HepG2 (cell line): ENCODE data around the gene APC2. TPM values are rescaled to one million over a fixed set of nuclear protein-coding genes. Genes with fewer than 3 reads are reported as not detected.

ENCODE experiments used
- ATF1 ChIP-seq: IDR thresholded peaks from 2 replicates; pipeline ENCODE4 v1.6.1; 2016; ENCODE audit warnings: mild to moderate bottlenecking, control low read depth
- BHLHE40 ChIP-seq: IDR thresholded peaks from 2 replicates; pipeline ENCODE4 v1.6.1; 2011; ENCODE audit warnings: low read length, improper control_type of control experiment
- CBX5 ChIP-seq: sonication (generic); formaldehyde crosslinking; IDR thresholded peaks from 2 replicates; pipeline ENCODE4 v1.4.0; 2020; ENCODE audit warnings: missing genetic modification reagents, borderline replicate concordance
- CENPBD1 ChIP-seq: sonication (generic); formaldehyde crosslinking; IDR thresholded peaks from 2 replicates; pipeline ENCODE4 v1.8.0; 2022; ENCODE audit warnings: missing genetic modification reagents, low read depth, mild to moderate bottlenecking, borderline replicate concordance
- GTF3A ChIP-seq: sonication (generic); formaldehyde crosslinking; conservative IDR thresholded peaks from 2 replicates; pipeline ENCODE4 v1.4.0; 2020; ENCODE audit warnings: mild to moderate bottlenecking, missing genetic modification reagents
- HMG20A ChIP-seq: IDR thresholded peaks from 2 replicates; pipeline ENCODE4 v1.6.1; 2016; ENCODE audit warnings: borderline replicate concordance
- KDM5B ChIP-seq: sonication (generic); formaldehyde crosslinking; IDR thresholded peaks from 2 replicates; pipeline ENCODE4 v1.4.0; 2020; ENCODE audit warnings: missing genetic modification reagents, mild to moderate bottlenecking, borderline replicate concordance
- RAD21 ChIP-seq: fragments of 450-650 bp; formaldehyde crosslinking; IDR thresholded peaks from 2 replicates; pipeline ENCODE4 v1.5.0; 2020; ENCODE audit warnings: mild to moderate bottlenecking
- REPIN1 ChIP-seq: sonication (generic); formaldehyde crosslinking; IDR thresholded peaks from 2 replicates; pipeline ENCODE4 v1.8.0; 2022; ENCODE audit warnings: missing genetic modification reagents, low read depth, mild to moderate bottlenecking, borderline replicate concordance
- SRY ChIP-seq: sonication (generic); formaldehyde crosslinking; IDR thresholded peaks from 2 replicates; pipeline ENCODE4 v1.8.0; 2022; ENCODE audit warnings: mild to moderate bottlenecking, missing genetic modification reagents
- TOE1 ChIP-seq: sonication (generic); formaldehyde crosslinking; IDR thresholded peaks from 2 replicates; pipeline ENCODE4 v1.4.0; 2020; ENCODE audit warnings: mild to moderate bottlenecking, missing genetic modification reagents
- TOPORS ChIP-seq: sonication (generic); formaldehyde crosslinking; IDR thresholded peaks from 2 replicates; pipeline ENCODE4 v1.8.0; 2023; ENCODE audit warnings: mild to moderate bottlenecking, missing genetic modification reagents
- XBP1 ChIP-seq: sonication (generic); formaldehyde crosslinking; IDR thresholded peaks from 2 replicates; pipeline ENCODE4 v1.5.0; 2020; ENCODE audit warnings: missing genetic modification reagents
- ZBTB38 ChIP-seq: sonication (generic); formaldehyde crosslinking; IDR thresholded peaks from 2 replicates; pipeline ENCODE4 v1.5.1; 2020; ENCODE audit warnings: mild to moderate bottlenecking, missing genetic modification reagents
- ZBTB7B ChIP-seq: sonication (generic); formaldehyde crosslinking; IDR thresholded peaks from 2 replicates; pipeline ENCODE4 v1.4.0; 2020; ENCODE audit warnings: missing genetic modification reagents
- ZFP36 ChIP-seq: fragments of 150-350 bp; IDR thresholded peaks from 2 replicates; pipeline ENCODE4 v1.6.1; 2018; ENCODE audit warnings: borderline replicate concordance, low read length, low read depth; ENCODE audit not compliant: partially characterized antibody
- ZMYM2 ChIP-seq: sonication (generic); formaldehyde crosslinking; IDR thresholded peaks from 2 replicates; pipeline ENCODE4 v1.8.0; 2022; ENCODE audit warnings: mild to moderate bottlenecking, missing genetic modification reagents
- ZNF143 ChIP-seq: sonication (generic); formaldehyde crosslinking; IDR thresholded peaks from 2 replicates; pipeline ENCODE4 v1.4.0; 2020; ENCODE audit warnings: missing genetic modification reagents
- ZNF44 ChIP-seq: sonication (generic); formaldehyde crosslinking; IDR thresholded peaks from 2 replicates; pipeline ENCODE4 v1.5.1; 2020; ENCODE audit warnings: mild to moderate bottlenecking, missing genetic modification reagents
- ZNF782 ChIP-seq: sonication (generic); formaldehyde crosslinking; IDR thresholded peaks from 2 replicates; pipeline ENCODE4 v1.4.0; 2020; ENCODE audit warnings: missing genetic modification reagents, mild to moderate bottlenecking, borderline replicate concordance
- ZNF883 ChIP-seq: sonication (generic); formaldehyde crosslinking; IDR thresholded peaks from 2 replicates; pipeline ENCODE4 v1.5.1; 2020; ENCODE audit warnings: mild to moderate bottlenecking, missing genetic modification reagents; ENCODE audit errors: not compliant biosample characterization
- polyA plus RNA-seq, 8 experiments: library from polyadenylated mRNA; depleted of rRNA in 3 of 8; stranded (reverse) in 7 of 8; unstranded in 1 of 8; fragments of >200 nt; fragmentation: Illumina TruSeq in 4 of 8; extraction: Trizol in 4 of 8; gene quantifications; 2 replicates each; pipeline versions ENCODE4 v1.2.1 to v1.2.3, GENCODE V29; 2011 to 2016; ENCODE audit warnings: low read depth in 4 of 8, missing spikeins in 1 of 8, mixed read lengths in 1 of 8; ENCODE audit not compliant: insufficient read depth in 1 of 8
- total RNA-seq, 5 experiments: library from RNA; depleted of rRNA; stranded (reverse); fragments of >200 nt; fragmentation: Illumina TruSeq; extraction: Trizol; gene quantifications; 2 replicates each; pipeline ENCODE4 v1.2.3, GENCODE V29; 2016; ENCODE audit warnings: low read depth in 1 of 5
- TF ChIP-seq, protein P1 (sequence below), 2 experiments: sonication (generic) in 1 of 2; formaldehyde crosslinking in 1 of 2; IDR thresholded peaks; 2 replicates each; pipeline versions ENCODE4 v1.4.0 to v1.6.1; 2018 to 2020; ENCODE audit warnings: missing genetic modification reagents in 2 of 2, borderline replicate concordance in 1 of 2, low read depth in 1 of 2, mild to moderate bottlenecking in 1 of 2, missing biosample characterization in 1 of 2
- TF ChIP-seq, protein P2 (sequence below): sonication (generic); formaldehyde crosslinking; IDR thresholded peaks from 2 replicates; pipeline ENCODE4 v1.4.0; 2020; ENCODE audit warnings: missing genetic modification reagents, borderline replicate concordance
- TF ChIP-seq, protein P3 (sequence below): sonication (generic); formaldehyde crosslinking; IDR thresholded peaks from 2 replicates; pipeline ENCODE4 v1.5.0; 2020; ENCODE audit warnings: missing genetic modification reagents

The APC2 gene
- total and polyA plus RNA-seq, 2 of the 13 experiments (the other 11 are each of a cell fraction or from before 2014, with no cell fraction given): 0.08 to 0.22 TPM

DNA sequence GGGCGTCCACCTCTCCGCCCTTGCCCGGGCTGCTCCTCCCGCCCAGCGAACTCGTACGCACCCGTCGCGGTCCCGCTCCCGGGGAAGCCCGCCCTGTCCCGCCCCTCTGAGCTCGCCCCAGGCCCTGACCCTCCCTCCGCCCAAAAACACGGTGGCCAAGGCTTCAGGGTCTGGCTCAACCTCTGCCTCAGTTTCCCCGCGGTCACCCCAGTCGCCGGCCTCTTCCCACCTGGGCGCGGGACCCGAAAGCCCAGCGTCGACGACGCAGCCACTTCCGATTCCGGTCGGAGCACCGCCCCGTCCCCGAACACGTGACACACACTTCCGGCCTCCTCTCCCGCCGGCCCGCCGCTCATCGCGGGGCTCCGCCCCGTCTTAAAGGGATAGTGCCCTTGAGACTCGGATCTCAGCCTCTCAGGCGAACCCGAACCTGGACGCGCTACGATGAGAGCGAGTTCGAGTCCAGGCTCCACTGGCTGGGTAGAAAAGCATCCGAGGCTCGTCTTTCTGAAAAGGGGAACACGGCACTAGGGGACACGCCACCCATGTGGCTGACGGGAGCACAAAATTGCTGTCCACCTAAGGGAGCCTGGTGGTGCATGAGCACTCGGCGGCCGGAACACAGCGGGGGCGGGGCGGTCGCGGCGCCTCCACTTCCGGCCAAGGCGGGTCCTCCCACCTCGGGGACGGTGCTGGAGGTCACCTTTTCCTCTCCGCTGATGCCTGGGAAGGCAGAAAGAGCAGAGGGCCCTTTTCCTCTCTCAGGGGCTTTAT is 29.2 kb downstream of the APC2 start, which contains the start of gene C19orf25 (continued):
- TF ChIP-seq, protein P1, sequence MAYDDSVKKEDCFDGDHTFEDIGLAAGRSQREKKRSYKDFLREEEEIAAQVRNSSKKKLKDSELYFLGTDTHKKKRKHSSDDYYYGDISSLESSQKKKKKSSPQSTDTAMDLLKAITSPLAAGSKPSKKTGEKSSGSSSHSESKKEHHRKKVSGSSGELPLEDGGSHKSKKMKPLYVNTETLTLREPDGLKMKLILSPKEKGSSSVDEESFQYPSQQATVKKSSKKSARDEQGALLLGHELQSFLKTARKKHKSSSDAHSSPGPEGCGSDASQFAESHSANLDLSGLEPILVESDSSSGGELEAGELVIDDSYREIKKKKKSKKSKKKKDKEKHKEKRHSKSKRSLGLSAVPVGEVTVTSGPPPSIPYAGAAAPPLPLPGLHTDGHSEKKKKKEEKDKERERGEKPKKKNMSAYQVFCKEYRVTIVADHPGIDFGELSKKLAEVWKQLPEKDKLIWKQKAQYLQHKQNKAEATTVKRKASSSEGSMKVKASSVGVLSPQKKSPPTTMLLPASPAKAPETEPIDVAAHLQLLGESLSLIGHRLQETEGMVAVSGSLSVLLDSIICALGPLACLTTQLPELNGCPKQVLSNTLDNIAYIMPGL (CRISPR knock-in tag; IDR thresholded peaks at IDR 0.05; ENCODE audit: borderline replicate concordance in 1 of 2, low read depth in 1 of 2): peak; percentile 36 to 54; a peak in 2 of 4 replicates
- TF ChIP-seq REPIN1 (CRISPR knock-in tag) (peak; percentile 68; the same call in 1 of the 2 replicates), SRY (CRISPR knock-in tag) (0 out of 2 replicates have a peak, but pooled peaks have one; percentile 35), BHLHE40 (no peak; the same call in 1 of the 2 replicates), ATF1 (CRISPR knock-in tag) (no peak), ZNF44 (CRISPR knock-in tag) (no peak), HMG20A (CRISPR knock-in tag) (no peak), ZFP36 (no peak), CBX5 (CRISPR knock-in tag) (no peak; the same call in 1 of the 2 replicates), ZBTB38 (peak; percentile 72), XBP1 (no peak), KDM5B (CRISPR knock-in tag) (0 out of 2 replicates have a peak, but pooled peaks have one; percentile 32), RAD21 (CRISPR knock-in tag) (peak; percentile 60), ZBTB7B (CRISPR knock-in tag) (0 out of 2 replicates have a peak, but pooled peaks have one; percentile 50), ZMYM2 (CRISPR knock-in tag) (peak; percentile 99), TOE1 (no peak), ZNF883 (CRISPR knock-in tag) (no peak), ZNF782 (no peak), ZNF143 (0 out of 2 replicates have a peak, but pooled peaks have one; percentile 25), CENPBD1 (CRISPR knock-in tag) (no peak), TOPORS (CRISPR knock-in tag) (peak; percentile 21; the same call in 1 of the 2 replicates), GTF3A (CRISPR knock-in tag) (no peak; the same call in 1 of the 2 replicates)
- TF ChIP-seq, protein P2, sequence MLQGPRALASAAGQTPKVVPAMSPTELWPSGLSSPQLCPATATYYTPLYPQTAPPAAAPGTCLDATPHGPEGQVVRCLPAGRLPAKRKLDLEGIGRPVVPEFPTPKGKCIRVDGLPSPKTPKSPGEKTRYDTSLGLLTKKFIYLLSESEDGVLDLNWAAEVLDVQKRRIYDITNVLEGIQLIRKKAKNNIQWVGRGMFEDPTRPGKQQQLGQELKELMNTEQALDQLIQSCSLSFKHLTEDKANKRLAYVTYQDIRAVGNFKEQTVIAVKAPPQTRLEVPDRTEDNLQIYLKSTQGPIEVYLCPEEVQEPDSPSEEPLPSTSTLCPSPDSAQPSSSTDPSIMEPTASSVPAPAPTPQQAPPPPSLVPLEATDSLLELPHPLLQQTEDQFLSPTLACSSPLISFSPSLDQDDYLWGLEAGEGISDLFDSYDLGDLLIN (CRISPR knock-in tag): no peak
- TF ChIP-seq, protein P3, sequence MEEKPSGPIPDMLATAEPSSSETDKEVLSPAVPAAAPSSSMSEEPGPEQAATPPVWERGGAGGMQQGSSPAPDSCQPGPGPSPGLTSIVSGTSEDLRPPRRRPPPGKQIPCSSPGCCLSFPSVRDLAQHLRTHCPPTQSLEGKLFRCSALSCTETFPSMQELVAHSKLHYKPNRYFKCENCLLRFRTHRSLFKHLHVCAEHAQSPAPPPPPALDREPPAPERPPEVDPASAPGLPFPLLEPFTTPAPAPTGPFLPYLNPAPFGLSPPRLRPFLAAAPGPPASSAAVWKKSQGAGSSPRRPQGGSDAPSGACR (CRISPR knock-in tag): peak; percentile 65; the same call in 1 of the 2 replicates
